ENCODE data around the gene CSAD. TPM values are rescaled to one million over a fixed set of nuclear protein-coding genes. Genes with fewer than 3 reads are reported as not detected.

The CSAD gene
- polyA plus RNA-seq, 1 of the 3 experiments (the other 2 are of a cell fraction), result 32.2 TPM

- Histone ChIP-seq H3K4me3 (ENCODE audit: low read depth in 2 of 2, low read length in 1 of 2) (no peak overlapping the region), H3K4me1 (ENCODE audit: control insufficient read depth in 1 of 2, insufficient read depth in 2 of 2, low read depth in 1 of 2, low read length in 1 of 2) (no peaks in the 10 kb centered on the region; a peak in 1 of 4 replicates), H3K9me3 (no peaks in the 10 kb centered on the region), H3K36me3 (replicated peaks in 1 of 2; ENCODE audit: control insufficient read depth in 1 of 2, insufficient read depth in 2 of 2, low read length in 1 of 2) (peaks cover 0 to 3% of the 10 kb centered on the region in 2 experiments), H3K79me2 (ENCODE audit: insufficient read depth) (no peaks in the 10 kb centered on the region), H2AFZ (ENCODE audit: low read depth) (no peak overlapping the region), H4K20me1 (ENCODE audit: insufficient read depth) (no peaks in the 10 kb centered on the region), H3K9ac (no peak overlapping the region), H3K9me2 (no peaks in the 10 kb centered on the region), H3F3A (replicated peaks; ENCODE audit: insufficient read depth) (peaks cover 1% of the 10 kb centered on the region), H3K27ac (ENCODE audit: low read depth in 2 of 2, low read length in 1 of 2) (no peak overlapping the region), H3K4me2 (no peak overlapping the region), H3K27me3 (ENCODE audit: insufficient read depth) (no peaks in the 10 kb centered on the region)
- no peak for TF ChIP-seq CHD2 (IDR thresholded peaks at IDR 0.05; ENCODE audit: low read length, partially characterized antibody)
- no peak for TF ChIP-seq FOXJ3 (CRISPR knock-in tag; IDR thresholded peaks at IDR 0.05)
- no peak for TF ChIP-seq FOSL2 (IDR thresholded peaks at IDR 0.05; ENCODE audit: borderline replicate concordance, low read depth)
- TF ChIP-seq EP300 (IDR thresholded peaks at IDR 0.05; ENCODE audit: borderline replicate concordance in 1 of 2, low read depth in 1 of 2, low read length in 1 of 2), result no peak
- no peak for TF ChIP-seq ELF1 (IDR thresholded peaks at IDR 0.05)
- no peak for TF ChIP-seq EZH2phosphoT487 (IDR thresholded peaks at IDR 0.05; ENCODE audit: borderline replicate concordance, low read depth)
- 80% methylated on average over 6 of the region's 10 CpGs for WGBS (ENCODE audit: low lambda C conversion rate)
- no peak for DNase-seq
- ChIA-PET POLR2A (no interaction called here), CTCF (interaction anchor here (1.0 to 9.5 kb wide), 8 partner anchors 9 to 131 kb away, joined by 3 to 181 read pairs (median 40); partner anchors contain the start of genes CSAD, ITGB7 and ZNF740)
Measured at GRCh38 chr12:53195516-53196420, 15.0 kb upstream of the CSAD start.

- DNase-seq, result no peak
- ChIA-PET CTCF (interaction anchor here (1.3 to 9.5 kb wide), 6 partner anchors 8 to 130 kb away, joined by 3 to 181 read pairs (median 68); partner anchors contain the start of gene ITGB7), POLR2A (no interaction called here)
- Histone ChIP-seq H3K79me2 (ENCODE audit: insufficient read depth) (no peaks in the 10 kb centered on the region), H3K9ac (no peak overlapping the region), H2AFZ (ENCODE audit: low read depth) (no peak overlapping the region), H3K27me3 (ENCODE audit: insufficient read depth) (no peaks in the 10 kb centered on the region), H3K4me2 (no peak overlapping the region), H3K36me3 (replicated peaks in 1 of 2; ENCODE audit: control insufficient read depth in 1 of 2, insufficient read depth in 2 of 2, low read length in 1 of 2) (peaks cover 0 to 6% of the 10 kb centered on the region in 2 experiments), H3K27ac (ENCODE audit: low read depth in 2 of 2, low read length in 1 of 2) (no peak overlapping the region), H3K9me2 (no peaks in the 10 kb centered on the region), H4K20me1 (ENCODE audit: insufficient read depth) (no peaks in the 10 kb centered on the region), H3K9me3 (no peaks in the 10 kb centered on the region), H3F3A (replicated peaks; ENCODE audit: insufficient read depth) (peaks cover 4% of the 10 kb centered on the region), H3K4me3 (ENCODE audit: low read depth in 2 of 2, low read length in 1 of 2) (no peak overlapping the region), H3K4me1 (ENCODE audit: control insufficient read depth in 1 of 2, insufficient read depth in 2 of 2, low read depth in 1 of 2, low read length in 1 of 2) (no peaks in the 10 kb centered on the region; a peak in 1 of 4 replicates)
- WGBS (ENCODE audit: low lambda C conversion rate), result 68% methylated on average over 1 of the region's 1 CpG
- TF ChIP-seq FOXJ3 (CRISPR knock-in tag; IDR thresholded peaks at IDR 0.05), result no peak
- no peak for TF ChIP-seq EZH2phosphoT487 (IDR thresholded peaks at IDR 0.05; ENCODE audit: borderline replicate concordance, low read depth)
- TF ChIP-seq JUND (IDR thresholded peaks at IDR 0.05), result no peak
- TF ChIP-seq USF2 (IDR thresholded peaks at IDR 0.05; ENCODE audit: borderline replicate concordance, low read depth, low read length), result no peak
- TF ChIP-seq GABPA (IDR thresholded peaks at IDR 0.05; ENCODE audit: low read depth), result no peak
- TF ChIP-seq NRF1 (IDR thresholded peaks at IDR 0.05; ENCODE audit: low read depth, low read length), result no peak
- TF ChIP-seq MAX (IDR thresholded peaks at IDR 0.05; ENCODE audit: low read depth), result no peak
- no peak for TF ChIP-seq FOXM1 (IDR thresholded peaks at IDR 0.05; ENCODE audit: low read depth)
- no peak for TF ChIP-seq GATA2 (CRISPR knock-in tag; IDR thresholded peaks at IDR 0.05)
- no peak for TF ChIP-seq IRF3 (IDR thresholded peaks at IDR 0.05; ENCODE audit: low read depth, low read length)
- no peak for TF ChIP-seq ZBTB33 (IDR thresholded peaks at IDR 0.05; ENCODE audit: borderline replicate concordance, low read depth)
- TF ChIP-seq YY1 (IDR thresholded peaks at IDR 0.05; ENCODE audit: low read depth), result no peak
- no peak for TF ChIP-seq ELF1 (IDR thresholded peaks at IDR 0.05)
- TF ChIP-seq USF1 (IDR thresholded peaks at IDR 0.05; ENCODE audit: borderline replicate concordance, low read depth), result no peak
Measured at GRCh38 chr12:53194973-53195372, 14.2 kb upstream of the CSAD start.
